ENCODE data around the gene HTR1E.

DNA sequence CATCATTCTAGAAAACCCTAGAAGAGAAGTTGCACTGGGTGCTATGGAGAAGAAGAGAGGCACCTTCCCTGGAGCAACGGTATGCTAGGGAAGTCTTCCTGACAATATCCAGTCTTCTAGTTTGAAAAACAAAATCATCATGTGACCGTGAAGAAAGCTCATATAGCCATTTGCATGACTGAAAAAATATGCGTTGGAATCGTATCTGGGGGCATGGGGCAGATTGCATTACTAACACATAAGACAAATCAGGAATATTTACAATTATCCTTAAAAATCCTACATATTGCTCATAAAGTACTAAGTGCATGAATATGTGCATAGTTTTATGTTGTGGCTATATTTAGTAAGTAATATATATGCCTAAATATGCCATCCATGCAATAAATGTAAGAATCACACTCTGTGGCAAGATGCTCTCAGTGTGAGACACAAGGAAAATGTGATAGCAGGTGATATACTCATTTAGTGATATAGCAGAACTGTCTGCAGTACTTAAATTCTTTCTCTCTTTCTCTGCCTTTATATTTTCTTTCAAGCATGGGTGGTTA, 26.8 kb downstream of the HTR1E start:
- TF ChIP-seq, protein P1, sequence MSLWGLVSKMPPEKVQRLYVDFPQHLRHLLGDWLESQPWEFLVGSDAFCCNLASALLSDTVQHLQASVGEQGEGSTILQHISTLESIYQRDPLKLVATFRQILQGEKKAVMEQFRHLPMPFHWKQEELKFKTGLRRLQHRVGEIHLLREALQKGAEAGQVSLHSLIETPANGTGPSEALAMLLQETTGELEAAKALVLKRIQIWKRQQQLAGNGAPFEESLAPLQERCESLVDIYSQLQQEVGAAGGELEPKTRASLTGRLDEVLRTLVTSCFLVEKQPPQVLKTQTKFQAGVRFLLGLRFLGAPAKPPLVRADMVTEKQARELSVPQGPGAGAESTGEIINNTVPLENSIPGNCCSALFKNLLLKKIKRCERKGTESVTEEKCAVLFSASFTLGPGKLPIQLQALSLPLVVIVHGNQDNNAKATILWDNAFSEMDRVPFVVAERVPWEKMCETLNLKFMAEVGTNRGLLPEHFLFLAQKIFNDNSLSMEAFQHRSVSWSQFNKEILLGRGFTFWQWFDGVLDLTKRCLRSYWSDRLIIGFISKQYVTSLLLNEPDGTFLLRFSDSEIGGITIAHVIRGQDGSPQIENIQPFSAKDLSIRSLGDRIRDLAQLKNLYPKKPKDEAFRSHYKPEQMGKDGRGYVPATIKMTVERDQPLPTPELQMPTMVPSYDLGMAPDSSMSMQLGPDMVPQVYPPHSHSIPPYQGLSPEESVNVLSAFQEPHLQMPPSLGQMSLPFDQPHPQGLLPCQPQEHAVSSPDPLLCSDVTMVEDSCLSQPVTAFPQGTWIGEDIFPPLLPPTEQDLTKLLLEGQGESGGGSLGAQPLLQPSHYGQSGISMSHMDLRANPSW (CRISPR knock-in tag; IDR thresholded peaks at IDR 0.05): no peak
- TF ChIP-seq ZNF586 (CRISPR knock-in tag; conservative IDR thresholded peaks at IDR 0.05) (no peak), ZNF184 (CRISPR knock-in tag; IDR thresholded peaks at IDR 0.05) (no peak), RBM22 (IDR thresholded peaks at IDR 0.05; ENCODE audit: low read depth, low read length, poor library complexity, severe bottlenecking) (no peak), TEAD1 (CRISPR knock-in tag; IDR thresholded peaks at IDR 0.05) (no peak), NONO (IDR thresholded peaks at IDR 0.05; ENCODE audit: low read depth in 2 of 2, low read length in 1 of 2) (no peak)
- TF ChIP-seq, protein P2, sequence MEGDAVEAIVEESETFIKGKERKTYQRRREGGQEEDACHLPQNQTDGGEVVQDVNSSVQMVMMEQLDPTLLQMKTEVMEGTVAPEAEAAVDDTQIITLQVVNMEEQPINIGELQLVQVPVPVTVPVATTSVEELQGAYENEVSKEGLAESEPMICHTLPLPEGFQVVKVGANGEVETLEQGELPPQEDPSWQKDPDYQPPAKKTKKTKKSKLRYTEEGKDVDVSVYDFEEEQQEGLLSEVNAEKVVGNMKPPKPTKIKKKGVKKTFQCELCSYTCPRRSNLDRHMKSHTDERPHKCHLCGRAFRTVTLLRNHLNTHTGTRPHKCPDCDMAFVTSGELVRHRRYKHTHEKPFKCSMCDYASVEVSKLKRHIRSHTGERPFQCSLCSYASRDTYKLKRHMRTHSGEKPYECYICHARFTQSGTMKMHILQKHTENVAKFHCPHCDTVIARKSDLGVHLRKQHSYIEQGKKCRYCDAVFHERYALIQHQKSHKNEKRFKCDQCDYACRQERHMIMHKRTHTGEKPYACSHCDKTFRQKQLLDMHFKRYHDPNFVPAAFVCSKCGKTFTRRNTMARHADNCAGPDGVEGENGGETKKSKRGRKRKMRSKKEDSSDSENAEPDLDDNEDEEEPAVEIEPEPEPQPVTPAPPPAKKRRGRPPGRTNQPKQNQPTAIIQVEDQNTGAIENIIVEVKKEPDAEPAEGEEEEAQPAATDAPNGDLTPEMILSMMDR (IDR thresholded peaks at IDR 0.05 in 2 of 3, conservative IDR thresholded peaks at IDR 0.05 in 1 of 3; ENCODE audit: insufficient read depth in 2 of 3, low read depth in 1 of 3, low read length in 3 of 3): no peak
